ENCODE results near the gene C8G. TPM values are rescaled to one million over a fixed set of nuclear protein-coding genes. Genes with fewer than 3 reads are reported as not detected.
A peak's percentile ranks its signal among the peaks of the same experiment; 100 is the strongest.

Gene C8G
- total and polyA plus RNA-seq, 2 donors (not counting 1 experiment from before 2014, with no cell fraction given): 1.7 to 2.8 TPM

- no peak for DNase-seq
- TF ChIP-seq, protein P1, sequence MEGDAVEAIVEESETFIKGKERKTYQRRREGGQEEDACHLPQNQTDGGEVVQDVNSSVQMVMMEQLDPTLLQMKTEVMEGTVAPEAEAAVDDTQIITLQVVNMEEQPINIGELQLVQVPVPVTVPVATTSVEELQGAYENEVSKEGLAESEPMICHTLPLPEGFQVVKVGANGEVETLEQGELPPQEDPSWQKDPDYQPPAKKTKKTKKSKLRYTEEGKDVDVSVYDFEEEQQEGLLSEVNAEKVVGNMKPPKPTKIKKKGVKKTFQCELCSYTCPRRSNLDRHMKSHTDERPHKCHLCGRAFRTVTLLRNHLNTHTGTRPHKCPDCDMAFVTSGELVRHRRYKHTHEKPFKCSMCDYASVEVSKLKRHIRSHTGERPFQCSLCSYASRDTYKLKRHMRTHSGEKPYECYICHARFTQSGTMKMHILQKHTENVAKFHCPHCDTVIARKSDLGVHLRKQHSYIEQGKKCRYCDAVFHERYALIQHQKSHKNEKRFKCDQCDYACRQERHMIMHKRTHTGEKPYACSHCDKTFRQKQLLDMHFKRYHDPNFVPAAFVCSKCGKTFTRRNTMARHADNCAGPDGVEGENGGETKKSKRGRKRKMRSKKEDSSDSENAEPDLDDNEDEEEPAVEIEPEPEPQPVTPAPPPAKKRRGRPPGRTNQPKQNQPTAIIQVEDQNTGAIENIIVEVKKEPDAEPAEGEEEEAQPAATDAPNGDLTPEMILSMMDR (IDR thresholded peaks at IDR 0.05): no peak
- no peak for TF ChIP-seq EZH2 (IDR thresholded peaks at IDR 0.05; ENCODE audit: borderline replicate concordance, insufficient read depth, low read depth, low read length, poor library complexity, severe bottlenecking)
- H4K20me1 ChIP-seq (ENCODE audit: control insufficient read depth, insufficient read depth, low read length, poor library complexity, severe bottlenecking): no peaks in the 10 kb centered on the region
- ATAC-seq (ENCODE audit: low read depth): no peak
- Mint-ChIP-seq H3K27me3 (peaks cover 26% of the 10 kb centered on the region), H3K4me3 (peak overlapping the region; percentile 1), H3K27ac (no peak overlapping the region), H3K4me1 (peaks cover 6% of the 10 kb centered on the region), H3K9me3 (ENCODE audit: insufficient read depth) (no peaks in the 10 kb centered on the region)
- intact Hi-C loops (cut with micrococcal nuclease): no loop called here
- H2AFZ ChIP-seq (ENCODE audit: insufficient read depth, low read depth, low read length, poor library complexity, severe bottlenecking): no peak overlapping the region
- no peak overlapping the region for H3K4me2 ChIP-seq (replicated peaks; ENCODE audit: low read depth, low read length, poor library complexity, severe bottlenecking)
- ChIA-PET POLR2A (no interaction called here), CTCF (no interaction called here)
- H3K9ac ChIP-seq (ENCODE audit: low read length): no peak overlapping the region
- no peaks in the 10 kb centered on the region for H3K36me3 ChIP-seq (replicated peaks in 1 of 2; ENCODE audit: control extremely low read depth in 1 of 2, control insufficient read depth in 1 of 2, extremely low read depth in 1 of 2, insufficient read depth in 2 of 2, low read length in 1 of 2)
- H3K4me3 ChIP-seq (ENCODE audit: control extremely low read depth in 1 of 5, extremely low read depth in 1 of 5, insufficient read depth in 1 of 5, low read depth in 2 of 5, low read length in 4 of 5): no peak overlapping the region
- WGBS (ENCODE audit: insufficient coverage): 73% methylated on average over 10 of the region's 11 CpGs
- no peak overlapping the region for H3K27ac ChIP-seq (ENCODE audit: low read length in 2 of 2)
- H3K4me1 ChIP-seq (ENCODE audit: control insufficient read depth in 2 of 2, insufficient read depth in 2 of 2, low read length in 2 of 2): peaks cover 9 to 12% of the 10 kb centered on the region in 2 donors
- H3K79me2 ChIP-seq (ENCODE audit: control insufficient read depth, insufficient read depth, low read length): no peaks in the 10 kb centered on the region
- peaks cover 0 to 71% (median 17%) of the 10 kb centered on the region in 4 experiments for H3K27me3 ChIP-seq (replicated peaks in 1 of 4; ENCODE audit: control extremely low read depth in 1 of 4, control insufficient read depth in 3 of 4, insufficient read depth in 4 of 4, low read length in 3 of 4)
- peaks cover 0 to 10% (median 0%) of the 10 kb centered on the region in 3 donors for H3K9me3 ChIP-seq (ENCODE audit: control extremely low read depth in 1 of 3, control insufficient read depth in 2 of 3, insufficient read depth in 1 of 3, low read length in 2 of 3)
Observed at GRCh38 chr9:136983656-136984314, 38.7 kb downstream of the C8G start.

- no peak overlapping the region for H2AFZ ChIP-seq (ENCODE audit: insufficient read depth, low read depth, low read length, poor library complexity, severe bottlenecking)
- DNase-seq: no peak
- 49% methylated on average over 29 of the region's 29 CpGs for WGBS (ENCODE audit: insufficient coverage)
- Mint-ChIP-seq H3K9me3 (ENCODE audit: insufficient read depth) (no peaks in the 10 kb centered on the region), H3K27ac (no peak overlapping the region), H3K4me1 (peaks cover 6% of the 10 kb centered on the region), H3K27me3 (peaks cover 26% of the 10 kb centered on the region), H3K4me3 (no peak overlapping the region)
- no peak overlapping the region for H3K9ac ChIP-seq (ENCODE audit: low read length)
- TF ChIP-seq EZH2 (IDR thresholded peaks at IDR 0.05; ENCODE audit: borderline replicate concordance, insufficient read depth, low read depth, low read length, poor library complexity, severe bottlenecking): no peak
- TF ChIP-seq, protein P1 (IDR thresholded peaks at IDR 0.05): no peak
- H3K27me3 ChIP-seq (replicated peaks in 1 of 4; ENCODE audit: control extremely low read depth in 1 of 4, control insufficient read depth in 3 of 4, insufficient read depth in 4 of 4, low read length in 3 of 4): peaks cover 0 to 64% (median 14%) of the 10 kb centered on the region in 4 experiments
- no peaks in the 10 kb centered on the region for H3K36me3 ChIP-seq (replicated peaks in 1 of 2; ENCODE audit: control extremely low read depth in 1 of 2, control insufficient read depth in 1 of 2, extremely low read depth in 1 of 2, insufficient read depth in 2 of 2, low read length in 1 of 2)
- H3K79me2 ChIP-seq (ENCODE audit: control insufficient read depth, insufficient read depth, low read length): no peaks in the 10 kb centered on the region
- ChIA-PET CTCF (no interaction called here), POLR2A (no interaction called here)
- H3K27ac ChIP-seq (ENCODE audit: low read length in 2 of 2): no peak overlapping the region
- intact Hi-C loops (cut with micrococcal nuclease): no loop called here
- peak overlapping the region; percentile 37 for H3K4me2 ChIP-seq (replicated peaks; ENCODE audit: low read depth, low read length, poor library complexity, severe bottlenecking)
- H3K4me3 ChIP-seq (ENCODE audit: control extremely low read depth in 1 of 5, extremely low read depth in 1 of 5, insufficient read depth in 1 of 5, low read depth in 2 of 5, low read length in 4 of 5): no peak overlapping the region
- H3K4me1 ChIP-seq (ENCODE audit: control insufficient read depth in 2 of 2, insufficient read depth in 2 of 2, low read length in 2 of 2): peaks cover 9 to 12% of the 10 kb centered on the region in 2 donors
- no peak for ATAC-seq (ENCODE audit: low read depth)
- H4K20me1 ChIP-seq (ENCODE audit: control insufficient read depth, insufficient read depth, low read length, poor library complexity, severe bottlenecking): no peaks in the 10 kb centered on the region
- H3K9me3 ChIP-seq (ENCODE audit: control extremely low read depth in 1 of 3, control insufficient read depth in 2 of 3, insufficient read depth in 1 of 3, low read length in 2 of 3): peaks cover 0 to 2% (median 0%) of the 10 kb centered on the region in 3 donors
Observed at GRCh38 chr9:136984464-136985026, 39.5 kb downstream of the C8G start.

Measured in B cell (primary cell).